IMR-90 (cell line): ENCODE results near the gene LCE1F. TPM values are rescaled to one million over a fixed set of nuclear protein-coding genes. Genes with fewer than 3 reads are reported as not detected.
A peak's percentile ranks its signal among the peaks of the same experiment; 100 is the strongest.

Experiments
- ATAC-seq: fragments of 200-7000 bp; cut with Tn5 transposase; 2 replicates; pipeline ENCODE4 v1.9.1; 2020; ENCODE audit warnings: low read depth, mild to moderate bottlenecking, moderate library complexity
- BruUV-seq: library from RNA; stranded (reverse); fragments of 400-500 nt; replicated peaks from 2 replicates; lab custom pipeline; 2021; lab: Mats Ljungman, UMichigan
- CTCF ChIA-PET: fragments of 300-600 bp; formaldehyde crosslinking; extraction: SDS; loops from one replicate; lab custom pipeline; 2021; ENCODE audit warnings: antibody characterized with exemption; lab: Yijun Ruan, JAX
- POLR2A ChIA-PET: fragments of 300-600 bp; sonication (Branson Sonifier 250); formaldehyde crosslinking; loops from one replicate; lab custom pipeline; 2022; ENCODE audit warnings: antibody characterized with exemption; ENCODE audit not compliant: unreplicated experiment; lab: Charles Lee
- DNase-seq: peaks from one replicate; pipeline ENCODE4 v3.0.0; 2013
- H2AFZ ChIP-seq: replicated peaks from 2 replicates; pipeline ENCODE3; 2013; ENCODE audit warnings: low read length, mild to moderate bottlenecking; ENCODE audit not compliant: poor library complexity
- H2AK5ac ChIP-seq: 2 replicates; pipeline ENCODE4 v1.6.1; 2013; ENCODE audit warnings: low read depth, low read length, inconsistent platforms
- H2AK9ac ChIP-seq: replicated peaks from 2 replicates; pipeline ENCODE3; 2013; ENCODE audit warnings: mild to moderate bottlenecking, low read depth, low read length, moderate library complexity; ENCODE audit not compliant: poor library complexity
- H2BK120ac ChIP-seq: 2 replicates; pipeline ENCODE4 v1.6.1; 2013; ENCODE audit warnings: low read depth, low read length, inconsistent platforms
- H2BK15ac ChIP-seq: 3 replicates; pipeline ENCODE4 v1.6.1; 2013; ENCODE audit warnings: low read depth, low read length, inconsistent platforms
- H2BK20ac ChIP-seq: 2 replicates; pipeline ENCODE4 v1.6.1; 2013; ENCODE audit warnings: low read depth, mild to moderate bottlenecking, inconsistent platforms, low read length, moderate library complexity
- H2BK5ac ChIP-seq: 2 replicates; pipeline ENCODE4 v1.6.1; 2013; ENCODE audit warnings: mild to moderate bottlenecking, low read depth, low read length, inconsistent platforms; ENCODE audit not compliant: poor library complexity, severe bottlenecking
- H3K14ac ChIP-seq: replicated peaks from 2 replicates; pipeline ENCODE4 v1.6.1; 2013; ENCODE audit warnings: low read depth, low read length, inconsistent platforms
- H3K18ac ChIP-seq: 2 replicates; pipeline ENCODE4 v1.6.1; 2013; ENCODE audit warnings: low read depth, low read length, control low read depth
- H3K23ac ChIP-seq: 2 replicates; pipeline ENCODE4 v1.6.1; 2013; ENCODE audit warnings: low read depth, low read length, inconsistent platforms
- H3K27ac ChIP-seq: 2 replicates; pipeline ENCODE4 v1.5.1; 2013; ENCODE audit warnings: mild to moderate bottlenecking, control low read depth, low read length; ENCODE audit not compliant: insufficient read depth
- H3K27me3 ChIP-seq: 2 replicates; pipeline ENCODE4 v1.6.1; 2013; ENCODE audit warnings: low read length; ENCODE audit not compliant: control insufficient read depth, insufficient read depth
- H3K36me3 ChIP-seq: 2 replicates; pipeline ENCODE4 v1.6.1; 2013; ENCODE audit warnings: low read length, mixed read lengths; ENCODE audit not compliant: control insufficient read depth, insufficient read depth
- H3K4ac ChIP-seq: 2 replicates; pipeline ENCODE4 v1.6.1; 2013; ENCODE audit warnings: low read depth, low read length, inconsistent platforms
- H3K4me1 ChIP-seq: 2 replicates; pipeline ENCODE4 v1.6.1; 2013; ENCODE audit warnings: low read length, mixed read lengths; ENCODE audit not compliant: control insufficient read depth, insufficient read depth
- H3K4me2 ChIP-seq: 2 replicates; pipeline ENCODE4 v1.6.1; 2013; ENCODE audit warnings: low read depth, mild to moderate bottlenecking, control low read depth, low read length, moderate library complexity
- H3K4me3 ChIP-seq: 2 replicates; pipeline ENCODE4 v1.5.1; 2013; ENCODE audit warnings: low read depth, mild to moderate bottlenecking, control low read depth, low read length, moderate library complexity; ENCODE audit not compliant: insufficient read depth
- H3K56ac ChIP-seq: 2 replicates; pipeline ENCODE4 v1.6.1; 2013; ENCODE audit warnings: low read length, inconsistent platforms; ENCODE audit not compliant: insufficient read depth; ENCODE audit errors: extremely low read depth
- H3K79me1 ChIP-seq, 2 experiments: 2 replicates each; pipeline ENCODE4 v1.6.1; 2013; ENCODE audit warnings: low read length in 2 of 2, inconsistent platforms in 1 of 2, low read depth in 1 of 2
- H3K9ac ChIP-seq: 2 replicates; pipeline ENCODE4 v1.6.1; 2013; ENCODE audit warnings: low read depth, low read length, control low read depth
- H3K9me1 ChIP-seq: 2 replicates; pipeline ENCODE4 v1.6.1; 2013; ENCODE audit warnings: low read length, inconsistent platforms; ENCODE audit not compliant: insufficient read depth
- H3K9me3 ChIP-seq: 2 replicates; pipeline ENCODE4 v1.6.1; 2013; ENCODE audit warnings: low read length; ENCODE audit not compliant: control insufficient read depth, insufficient read depth
- H4K20me1 ChIP-seq: 2 replicates; pipeline ENCODE4 v1.6.1; 2013; ENCODE audit warnings: low read length, inconsistent platforms; ENCODE audit not compliant: insufficient read depth
- H4K5ac ChIP-seq: 2 replicates; pipeline ENCODE4 v1.6.1; 2013; ENCODE audit warnings: mild to moderate bottlenecking, low read depth, low read length, control low read depth
- H4K8ac ChIP-seq, 2 experiments: 2 replicates each; pipeline ENCODE4 v1.6.1; 2013; ENCODE audit warnings: low read depth in 2 of 2, low read length in 2 of 2, control low read depth in 1 of 2, inconsistent platforms in 1 of 2
- H4K91ac ChIP-seq: 2 replicates; pipeline ENCODE4 v1.6.1; 2013; ENCODE audit warnings: low read depth, low read length, inconsistent platforms; ENCODE audit not compliant: insufficient read depth
- BHLHE40 ChIP-seq: fragments of 150-350 bp; IDR thresholded peaks from 2 replicates; pipeline ENCODE4 v1.6.1; 2016; ENCODE audit warnings: mild to moderate bottlenecking, low read depth, low read length
- CEBPB ChIP-seq: IDR thresholded peaks from 2 replicates; pipeline ENCODE4 v1.6.1; 2012; ENCODE audit warnings: low read depth, low read length, improper control_type of control experiment
- FOS ChIP-seq: fragments of 150-350 bp; IDR thresholded peaks from 2 replicates; pipeline ENCODE4 v1.6.1; 2016; ENCODE audit warnings: low read depth, low read length
- MAFK ChIP-seq: IDR thresholded peaks from 2 replicates; pipeline ENCODE4 v1.6.1; 2012; ENCODE audit warnings: low read depth, low read length, improper control_type of control experiment
- MAZ ChIP-seq: IDR thresholded peaks from 2 replicates; pipeline ENCODE4 v1.6.1; 2012; ENCODE audit warnings: low read depth, mild to moderate bottlenecking, low read length, improper control_type of control experiment, moderate library complexity, borderline replicate concordance
- MXI1 ChIP-seq: IDR thresholded peaks from 2 replicates; pipeline ENCODE4 v1.6.1; 2012; ENCODE audit warnings: low read depth, mild to moderate bottlenecking, low read length, moderate library complexity, borderline replicate concordance
- NFE2L2 ChIP-seq: fragments of 150-350 bp; IDR thresholded peaks from 2 replicates; pipeline ENCODE4 v1.6.1; 2016; ENCODE audit warnings: low read depth, mild to moderate bottlenecking, low read length
- POLR2A ChIP-seq: IDR thresholded peaks from 2 replicates; pipeline ENCODE4 v1.6.1; 2012; ENCODE audit warnings: mild to moderate bottlenecking, low read depth, low read length
- RAD21 ChIP-seq: IDR thresholded peaks from 2 replicates; pipeline ENCODE4 v1.6.1; 2012; ENCODE audit warnings: low read length, improper control_type of control experiment
- RFX5 ChIP-seq: IDR thresholded peaks from 2 replicates; pipeline ENCODE4 v1.8.0; 2012; ENCODE audit warnings: low read depth, mild to moderate bottlenecking, low read length, moderate library complexity
- SMC3 ChIP-seq: fragments of 150-350 bp; IDR thresholded peaks from 2 replicates; pipeline ENCODE4 v1.6.1; 2016; ENCODE audit warnings: low read depth, mild to moderate bottlenecking, antibody characterized with exemption, low read length, moderate library complexity
- WGBS, 2 experiments: methylation state at CpG; one replicate each; pipeline versions ENCODE4 v1.1.5 to v1.1.7; 2013; ENCODE audit warnings: missing lambda C conversion rate in 2 of 2; ENCODE audit not compliant: insufficient read length in 1 of 2; ENCODE audit errors: extremely low coverage in 2 of 2; 5-methylcytosine and 5-hydroxymethylcytosine counted together
- dilution Hi-C: fragments of 300-500 bp; cut with HindIII; formaldehyde crosslinking; loops from one replicate; pipeline ENCODE4 v1.14.3; 2018; ENCODE audit warnings: low sequenced_read_pairs; ENCODE audit not compliant: unreplicated experiment
- in situ Hi-C: fragments of 300-500 bp; cut with MboI; formaldehyde crosslinking; loops from 3 replicates; pipeline ENCODE4 v1.14.3; 2019; ENCODE audit warnings: low sequenced_read_pairs, inconsistent platforms, mixed read lengths
- intact Hi-C: fragments of 100-400 bp; cut with micrococcal nuclease; formaldehyde crosslinking; loops from 2 replicates; pipeline ENCODE4 v1.10.0; 2022
- polyA plus RNA-seq, 3 experiments: library from polyadenylated mRNA; depleted of rRNA; stranded (reverse); fragments of >200 nt; gene quantifications; 2 replicates each; pipeline ENCODE4 v1.2.3, GENCODE V29; 2012; ENCODE audit warnings: low replicate concordance in 1 of 3
- total RNA-seq: library from RNA; depleted of rRNA; stranded (reverse); fragments of >200 nt; gene quantifications from 2 replicates; pipeline ENCODE4 v1.2.3, GENCODE V29; 2012
- TF ChIP-seq, protein P1 (sequence below): fragments of 150-350 bp; IDR thresholded peaks from 2 replicates; pipeline ENCODE4 v1.6.1; 2017; ENCODE audit warnings: mild to moderate bottlenecking, antibody characterized with exemption, low read length, low read depth
- TF ChIP-seq, protein P2 (sequence below): conservative IDR thresholded peaks from 2 replicates; pipeline ENCODE4 v1.5.1; 2012; ENCODE audit warnings: mild to moderate bottlenecking, low read depth, low read length, improper control_type of control experiment

The LCE1F gene
- total and polyA plus RNA-seq, 2 of the 4 experiments (the other 2 are of a cell fraction): not detected

DNA sequence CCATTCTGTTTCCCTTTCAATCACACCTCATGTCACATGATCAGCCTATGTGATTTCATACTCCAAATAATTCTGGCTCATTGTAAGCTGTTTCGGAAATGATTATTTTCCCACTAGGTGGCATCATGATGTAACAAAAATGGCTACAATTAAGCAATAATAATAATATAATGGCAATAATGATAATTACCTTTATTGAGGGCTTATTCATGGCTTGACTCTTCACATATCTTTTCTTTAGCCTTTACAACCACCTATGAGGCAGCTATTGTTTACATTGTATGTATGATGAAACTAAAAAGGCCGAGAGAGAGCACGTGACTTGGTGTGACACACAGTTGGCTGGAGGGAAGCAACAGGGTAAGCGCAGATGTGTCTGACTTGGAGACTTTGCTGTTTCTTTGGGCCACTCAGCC lies 29.6 kb upstream of the LCE1F start:
- no peaks in the 10 kb centered on the region; the same call in 1 of the 2 replicates for H3K4me1 ChIP-seq
- no peak overlapping the region for H3K27ac ChIP-seq
- WGBS, 2 experiments: 50% methylated on average over 1 of the region's 4 CpGs; no CpG with 5 or more reads in 1 of the 2 experiments
- H4K91ac ChIP-seq: no peak overlapping the region
- no peak overlapping the region for H2AK5ac ChIP-seq
- H3K4ac ChIP-seq: no peak overlapping the region
- no peaks in the 10 kb centered on the region for H3K36me3 ChIP-seq
- no peak overlapping the region for H2BK120ac ChIP-seq
- H3K4me3 ChIP-seq: no peak overlapping the region
- no peak overlapping the region for H3K56ac ChIP-seq
- no peaks in the 10 kb centered on the region for H4K20me1 ChIP-seq
- no peaks in the 10 kb centered on the region for H3K27me3 ChIP-seq
- no peak overlapping the region for H3K14ac ChIP-seq
- no peak overlapping the region for H4K5ac ChIP-seq
- intact Hi-C loops: no loop called here
- H3K79me1 ChIP-seq: no peaks in the 10 kb centered on the region
- no peak overlapping the region for H4K8ac ChIP-seq
- TF ChIP-seq, protein P1, sequence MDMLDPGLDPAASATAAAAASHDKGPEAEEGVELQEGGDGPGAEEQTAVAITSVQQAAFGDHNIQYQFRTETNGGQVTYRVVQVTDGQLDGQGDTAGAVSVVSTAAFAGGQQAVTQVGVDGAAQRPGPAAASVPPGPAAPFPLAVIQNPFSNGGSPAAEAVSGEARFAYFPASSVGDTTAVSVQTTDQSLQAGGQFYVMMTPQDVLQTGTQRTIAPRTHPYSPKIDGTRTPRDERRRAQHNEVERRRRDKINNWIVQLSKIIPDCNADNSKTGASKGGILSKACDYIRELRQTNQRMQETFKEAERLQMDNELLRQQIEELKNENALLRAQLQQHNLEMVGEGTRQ: peak; percentile 84
- TF ChIP-seq RAD21 (no peak), MXI1 (no peak), CEBPB (peak; percentile 52; the same call in 1 of the 2 replicates), SMC3 (no peak), MAZ (no peak), RFX5 (no peak), NFE2L2 (no peak), BHLHE40 (peak; percentile 73; the same call in 1 of the 2 replicates), FOS (no peak), POLR2A (no peak), MAFK (no peak)
- TF ChIP-seq, protein P2, sequence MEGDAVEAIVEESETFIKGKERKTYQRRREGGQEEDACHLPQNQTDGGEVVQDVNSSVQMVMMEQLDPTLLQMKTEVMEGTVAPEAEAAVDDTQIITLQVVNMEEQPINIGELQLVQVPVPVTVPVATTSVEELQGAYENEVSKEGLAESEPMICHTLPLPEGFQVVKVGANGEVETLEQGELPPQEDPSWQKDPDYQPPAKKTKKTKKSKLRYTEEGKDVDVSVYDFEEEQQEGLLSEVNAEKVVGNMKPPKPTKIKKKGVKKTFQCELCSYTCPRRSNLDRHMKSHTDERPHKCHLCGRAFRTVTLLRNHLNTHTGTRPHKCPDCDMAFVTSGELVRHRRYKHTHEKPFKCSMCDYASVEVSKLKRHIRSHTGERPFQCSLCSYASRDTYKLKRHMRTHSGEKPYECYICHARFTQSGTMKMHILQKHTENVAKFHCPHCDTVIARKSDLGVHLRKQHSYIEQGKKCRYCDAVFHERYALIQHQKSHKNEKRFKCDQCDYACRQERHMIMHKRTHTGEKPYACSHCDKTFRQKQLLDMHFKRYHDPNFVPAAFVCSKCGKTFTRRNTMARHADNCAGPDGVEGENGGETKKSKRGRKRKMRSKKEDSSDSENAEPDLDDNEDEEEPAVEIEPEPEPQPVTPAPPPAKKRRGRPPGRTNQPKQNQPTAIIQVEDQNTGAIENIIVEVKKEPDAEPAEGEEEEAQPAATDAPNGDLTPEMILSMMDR: no peak
- no peak overlapping the region for H2BK5ac ChIP-seq
- no peak overlapping the region for H2BK15ac ChIP-seq
- in situ Hi-C loops: no loop called here
- DNase-seq (peak; percentile 47), ATAC-seq (no peak)
- no peak overlapping the region for H3K4me2 ChIP-seq
- H3K9me1 ChIP-seq: no peaks in the 10 kb centered on the region
- ChIA-PET CTCF (no interaction called here), POLR2A (no interaction called here)
- BruUV-seq: no TSS peak
- no peak overlapping the region for H2BK20ac ChIP-seq
- no peak overlapping the region for H3K23ac ChIP-seq
- no peaks in the 10 kb centered on the region for H3K9me3 ChIP-seq
- dilution Hi-C loops: no loop called here
- H2AFZ ChIP-seq: no peak overlapping the region
- no peak overlapping the region for H3K9ac ChIP-seq
- no peak overlapping the region for H2AK9ac ChIP-seq
- no peak overlapping the region for H3K18ac ChIP-seq
